ENCODE results near the gene RPUSD4. TPM values are rescaled to one million over a fixed set of nuclear protein-coding genes. Genes with fewer than 3 reads are reported as not detected.

Gene RPUSD4
- total RNA-seq, 4 donors from 2014 or later, result 11.7 to 35.3 (median 23.6) TPM

GRCh38 chr11:126219547-126219946 is 8.1 kb upstream of the RPUSD4 start:
- no peaks in the 10 kb centered on the region for H3K9me3 ChIP-seq
- H3K27me3 ChIP-seq, result no peaks in the 10 kb centered on the region
- no peak for DNase-seq
- H3K36me3 ChIP-seq, result no peaks in the 10 kb centered on the region
- TF ChIP-seq POLR2A (IDR thresholded peaks at IDR 0.05), result no peak
- TF ChIP-seq, protein P1, sequence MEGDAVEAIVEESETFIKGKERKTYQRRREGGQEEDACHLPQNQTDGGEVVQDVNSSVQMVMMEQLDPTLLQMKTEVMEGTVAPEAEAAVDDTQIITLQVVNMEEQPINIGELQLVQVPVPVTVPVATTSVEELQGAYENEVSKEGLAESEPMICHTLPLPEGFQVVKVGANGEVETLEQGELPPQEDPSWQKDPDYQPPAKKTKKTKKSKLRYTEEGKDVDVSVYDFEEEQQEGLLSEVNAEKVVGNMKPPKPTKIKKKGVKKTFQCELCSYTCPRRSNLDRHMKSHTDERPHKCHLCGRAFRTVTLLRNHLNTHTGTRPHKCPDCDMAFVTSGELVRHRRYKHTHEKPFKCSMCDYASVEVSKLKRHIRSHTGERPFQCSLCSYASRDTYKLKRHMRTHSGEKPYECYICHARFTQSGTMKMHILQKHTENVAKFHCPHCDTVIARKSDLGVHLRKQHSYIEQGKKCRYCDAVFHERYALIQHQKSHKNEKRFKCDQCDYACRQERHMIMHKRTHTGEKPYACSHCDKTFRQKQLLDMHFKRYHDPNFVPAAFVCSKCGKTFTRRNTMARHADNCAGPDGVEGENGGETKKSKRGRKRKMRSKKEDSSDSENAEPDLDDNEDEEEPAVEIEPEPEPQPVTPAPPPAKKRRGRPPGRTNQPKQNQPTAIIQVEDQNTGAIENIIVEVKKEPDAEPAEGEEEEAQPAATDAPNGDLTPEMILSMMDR (IDR thresholded peaks at IDR 0.05), result no peak
- H3K4me3 ChIP-seq, result no peak overlapping the region
- H3K4me1 ChIP-seq, result peaks cover 0 to 33% (median 0%) of the 10 kb centered on the region in 4 donors
- H3K27ac ChIP-seq, result no peak overlapping the region

DNA sequence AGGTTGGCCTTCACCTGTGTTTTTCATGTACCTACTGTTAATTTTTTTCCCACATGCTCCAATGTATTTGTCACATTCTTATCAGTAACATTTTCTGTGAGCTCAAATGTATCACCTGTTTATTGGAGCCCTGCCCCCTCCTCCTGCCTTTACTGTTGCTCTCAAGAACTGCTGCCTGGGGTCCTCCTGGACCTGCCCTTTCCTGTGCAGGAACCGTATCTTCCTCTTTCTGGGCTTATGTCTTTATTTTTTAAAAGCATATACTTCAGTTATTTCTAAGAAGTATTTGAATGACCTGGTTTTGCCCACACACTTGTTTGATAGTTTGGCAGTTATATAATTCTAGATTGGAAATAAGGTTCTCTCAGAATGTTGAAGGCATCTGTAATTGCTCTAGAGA is 6.0 kb upstream of the RPUSD4 start:
- Histone ChIP-seq H3K4me1 (peaks cover 0 to 47% (median 0%) of the 10 kb centered on the region in 4 donors), H3K9me3 (no peaks in the 10 kb centered on the region), H3K36me3 (no peaks in the 10 kb centered on the region), H3K4me3 (no peak overlapping the region), H3K27me3 (no peaks in the 10 kb centered on the region), H3K27ac (no peak overlapping the region)
- DNase-seq, result no peak
- TF ChIP-seq POLR2A (IDR thresholded peaks at IDR 0.05), result no peak
- TF ChIP-seq, protein P1 (IDR thresholded peaks at IDR 0.05), result no peak

DNA sequence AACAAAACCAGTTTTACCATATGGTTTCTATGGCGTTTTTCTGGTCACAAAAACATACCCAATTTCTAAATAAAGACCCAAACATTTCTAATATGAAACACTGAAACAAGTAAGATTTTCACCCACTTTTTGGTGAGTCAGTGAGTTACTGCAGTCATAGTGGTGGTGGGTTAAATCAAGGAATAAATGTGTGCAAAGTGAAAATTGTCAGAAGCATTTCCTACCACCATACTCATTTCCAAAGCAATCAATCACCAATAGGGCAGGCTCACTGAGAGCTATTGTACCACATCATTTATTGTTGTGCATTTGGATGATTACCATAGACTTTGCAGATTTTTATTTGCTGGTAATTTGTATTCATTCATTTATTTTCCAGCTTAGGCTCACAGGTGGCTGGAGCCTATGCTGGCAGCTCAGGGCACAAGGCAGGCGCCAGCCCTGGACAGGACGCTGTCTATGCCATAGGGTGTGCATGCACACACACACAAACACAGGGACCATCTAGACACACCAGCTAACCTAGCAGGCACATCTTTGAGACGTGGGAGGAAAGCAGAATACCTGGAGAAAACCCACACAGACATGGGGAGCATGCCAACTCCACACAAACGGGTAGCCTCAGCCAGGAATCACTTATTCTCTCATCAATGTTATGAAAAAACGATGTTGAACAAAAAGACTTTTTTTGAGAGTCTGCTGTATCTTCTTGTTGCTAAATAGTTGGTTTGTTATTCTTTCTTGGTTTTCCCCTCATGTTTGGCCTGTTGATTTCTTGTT is 5.3 kb upstream of the RPUSD4 start:
- Histone ChIP-seq H3K4me1 (peaks cover 0 to 50% (median 3%) of the 10 kb centered on the region in 4 donors), H3K9me3 (no peaks in the 10 kb centered on the region), H3K27ac (no peak overlapping the region), H3K4me3 (no peak overlapping the region), H3K36me3 (no peaks in the 10 kb centered on the region), H3K27me3 (no peaks in the 10 kb centered on the region)
- DNase-seq, result no peak
- TF ChIP-seq, protein P1 (IDR thresholded peaks at IDR 0.05), result no peak
- no peak for TF ChIP-seq POLR2A (IDR thresholded peaks at IDR 0.05)

DNA sequence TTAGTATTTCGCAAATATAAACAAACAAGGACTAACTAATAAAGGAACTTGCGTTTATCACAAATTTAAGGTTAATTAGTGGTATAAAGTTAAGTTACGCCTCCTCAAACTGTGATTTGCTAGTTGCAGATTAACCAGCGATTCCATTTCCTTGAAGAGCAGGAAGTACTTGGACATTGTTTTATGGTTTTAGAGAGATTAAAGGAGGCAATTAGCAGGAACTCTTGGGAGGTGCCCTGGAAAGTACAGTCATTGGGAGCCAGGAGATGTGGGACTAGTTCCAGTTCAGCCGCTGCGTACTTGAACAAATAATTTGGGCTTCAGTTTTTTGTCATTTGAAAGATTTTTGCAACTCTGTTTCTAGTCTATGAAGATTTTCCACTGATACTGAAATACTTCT is 3.4 kb upstream of the RPUSD4 start:
- DNase-seq, result peak in 1 of 3 donors; percentile 69
- Histone ChIP-seq H3K27me3 (no peaks in the 10 kb centered on the region), H3K4me1 (peaks cover 0 to 55% (median 5%) of the 10 kb centered on the region in 4 donors), H3K4me3 (peak overlapping the region in 2 of 4 donors; percentile 22 to 26), H3K9me3 (no peaks in the 10 kb centered on the region), H3K27ac (peak overlapping the region in 2 of 4 donors; percentile 61 to 68), H3K36me3 (no peaks in the 10 kb centered on the region)
- TF ChIP-seq, protein P1 (IDR thresholded peaks at IDR 0.05), result no peak
- no peak for TF ChIP-seq POLR2A (IDR thresholded peaks at IDR 0.05)

DNA sequence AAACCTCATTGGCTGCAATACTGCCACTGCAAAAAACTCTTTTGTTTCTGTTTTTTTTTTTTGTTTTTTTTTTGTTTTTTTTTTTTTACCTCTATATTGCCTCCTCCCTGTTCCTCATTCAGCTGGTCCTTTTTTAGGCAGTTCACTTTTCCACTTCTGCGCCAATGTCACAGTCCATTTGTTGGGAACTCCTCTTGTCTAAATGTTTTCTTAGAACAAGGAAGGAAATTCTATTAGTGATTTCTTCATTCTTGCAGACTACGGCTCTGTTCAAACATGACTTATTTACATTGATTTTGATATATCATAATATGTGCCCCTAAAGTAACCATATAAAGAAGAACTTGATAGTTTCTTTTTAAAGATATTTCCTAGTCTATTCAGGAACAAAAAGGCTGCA is 3.0 kb upstream of the RPUSD4 start:
- peaks cover 0 to 51% (median 5%) of the 10 kb centered on the region in 4 donors for H3K4me1 ChIP-seq
- peaks cover 0 to 4% (median 0%) of the 10 kb centered on the region in 3 donors for H3K36me3 ChIP-seq
- TF ChIP-seq, protein P1 (IDR thresholded peaks at IDR 0.05), result no peak
- TF ChIP-seq POLR2A (IDR thresholded peaks at IDR 0.05), result no peak
- H3K9me3 ChIP-seq, result no peaks in the 10 kb centered on the region
- no peaks in the 10 kb centered on the region for H3K27me3 ChIP-seq
- H3K4me3 ChIP-seq, result peak overlapping the region in 2 of 4 donors; percentile 6 to 26
- H3K27ac ChIP-seq, result peak overlapping the region in 2 of 4 donors; percentile 36 to 61
- DNase-seq, result no peak
